ENCODE data around the gene MND1.

DNA sequence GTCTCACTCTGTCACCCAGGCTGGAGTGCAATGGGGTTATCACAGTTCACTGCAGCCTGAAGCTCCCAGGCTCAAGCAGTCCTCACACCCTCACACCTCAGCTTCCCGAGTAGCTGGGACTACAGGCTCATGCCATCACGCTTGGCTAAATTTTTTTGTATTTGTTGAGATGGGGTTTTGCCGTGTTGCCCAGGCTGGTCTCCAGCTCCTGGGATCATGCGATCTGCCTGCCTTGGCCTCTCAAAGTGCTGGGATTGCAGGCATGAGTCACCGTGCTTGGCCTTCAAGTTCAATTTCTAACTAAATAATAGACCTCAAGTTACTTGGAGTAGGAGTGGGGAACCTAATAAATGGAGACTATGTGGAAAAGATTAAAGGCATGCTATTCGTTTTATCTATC, 48.9 kb downstream of the MND1 start:
- TF ChIP-seq, protein P1, sequence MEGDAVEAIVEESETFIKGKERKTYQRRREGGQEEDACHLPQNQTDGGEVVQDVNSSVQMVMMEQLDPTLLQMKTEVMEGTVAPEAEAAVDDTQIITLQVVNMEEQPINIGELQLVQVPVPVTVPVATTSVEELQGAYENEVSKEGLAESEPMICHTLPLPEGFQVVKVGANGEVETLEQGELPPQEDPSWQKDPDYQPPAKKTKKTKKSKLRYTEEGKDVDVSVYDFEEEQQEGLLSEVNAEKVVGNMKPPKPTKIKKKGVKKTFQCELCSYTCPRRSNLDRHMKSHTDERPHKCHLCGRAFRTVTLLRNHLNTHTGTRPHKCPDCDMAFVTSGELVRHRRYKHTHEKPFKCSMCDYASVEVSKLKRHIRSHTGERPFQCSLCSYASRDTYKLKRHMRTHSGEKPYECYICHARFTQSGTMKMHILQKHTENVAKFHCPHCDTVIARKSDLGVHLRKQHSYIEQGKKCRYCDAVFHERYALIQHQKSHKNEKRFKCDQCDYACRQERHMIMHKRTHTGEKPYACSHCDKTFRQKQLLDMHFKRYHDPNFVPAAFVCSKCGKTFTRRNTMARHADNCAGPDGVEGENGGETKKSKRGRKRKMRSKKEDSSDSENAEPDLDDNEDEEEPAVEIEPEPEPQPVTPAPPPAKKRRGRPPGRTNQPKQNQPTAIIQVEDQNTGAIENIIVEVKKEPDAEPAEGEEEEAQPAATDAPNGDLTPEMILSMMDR (IDR thresholded peaks at IDR 0.05), result no peak
- no peak for TF ChIP-seq POLR2A (IDR thresholded peaks at IDR 0.05)

All from heart left ventricle (tissue), 13 donors.